Measurements from ENCODE around the gene ZBTB7C.

Gene ZBTB7C

GRCh38 chr18:48133671-48134251 is 275.4 kb downstream of the ZBTB7C start:
- no peak for DNase-seq

GRCh38 chr18:48132797-48133655 is 276.2 kb downstream of the ZBTB7C start:
- no peak for DNase-seq

- DNase-seq = no peak
These were observed 278.1 kb downstream of the ZBTB7C start for GRCh38 chr18:48131042-48131441.

GRCh38 chr18:48129621-48130082 is 279.5 kb downstream of the ZBTB7C start:
- DNase-seq = no peak

- DNase-seq = no peak
These were observed 281.6 kb downstream of the ZBTB7C start for GRCh38 chr18:48127606-48128005.

GRCh38 chr18:48126240-48126639 is 282.9 kb downstream of the ZBTB7C start:
- no peak for DNase-seq

DNA sequence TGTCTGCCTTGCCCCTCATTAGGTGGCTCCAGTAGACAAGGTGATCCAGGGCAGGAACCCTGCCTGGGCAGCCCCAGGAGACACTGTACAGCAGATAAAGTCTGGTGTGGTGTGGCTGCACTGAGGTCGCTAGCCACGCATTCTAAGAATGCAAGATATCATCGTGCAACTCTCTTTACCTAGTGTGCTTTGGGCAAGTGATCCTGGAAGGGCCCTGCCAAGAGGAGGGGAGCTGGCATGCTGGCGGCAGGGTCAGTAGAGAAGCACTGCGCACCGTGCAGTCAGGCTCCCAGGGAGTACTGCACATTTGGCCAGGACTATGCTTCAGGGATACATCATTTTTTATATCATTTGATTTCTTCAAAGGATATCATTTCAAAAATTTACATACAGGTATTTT is 283.5 kb downstream of the ZBTB7C start:
- no peak for DNase-seq

GRCh38 chr18:48124857-48125626 is 284.1 kb downstream of the ZBTB7C start:
- no peak for DNase-seq

- no peak for DNase-seq
These were observed 285.2 kb downstream of the ZBTB7C start for GRCh38 chr18:48123941-48124340.

DNA sequence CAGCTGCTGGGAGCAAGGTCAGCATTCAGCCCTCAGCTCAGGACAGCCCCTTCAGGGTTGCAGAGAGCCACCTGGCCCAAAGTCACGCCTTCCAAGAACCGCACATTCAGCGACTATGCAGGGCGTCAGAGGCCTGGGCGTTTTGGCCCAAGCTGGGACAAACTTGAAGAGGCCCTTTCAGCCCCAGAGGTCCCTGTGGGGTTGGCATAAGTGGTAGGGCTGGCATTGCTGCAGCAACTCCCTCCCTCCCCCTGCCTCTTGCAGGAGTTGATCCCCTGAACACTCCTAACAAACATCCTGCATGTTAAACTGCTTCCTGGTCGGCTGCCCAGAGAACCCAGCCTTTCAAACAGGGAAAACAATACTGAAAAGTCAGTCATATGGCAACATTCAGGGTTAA is 285.9 kb downstream of the ZBTB7C start:
- no peak for DNase-seq

DNA sequence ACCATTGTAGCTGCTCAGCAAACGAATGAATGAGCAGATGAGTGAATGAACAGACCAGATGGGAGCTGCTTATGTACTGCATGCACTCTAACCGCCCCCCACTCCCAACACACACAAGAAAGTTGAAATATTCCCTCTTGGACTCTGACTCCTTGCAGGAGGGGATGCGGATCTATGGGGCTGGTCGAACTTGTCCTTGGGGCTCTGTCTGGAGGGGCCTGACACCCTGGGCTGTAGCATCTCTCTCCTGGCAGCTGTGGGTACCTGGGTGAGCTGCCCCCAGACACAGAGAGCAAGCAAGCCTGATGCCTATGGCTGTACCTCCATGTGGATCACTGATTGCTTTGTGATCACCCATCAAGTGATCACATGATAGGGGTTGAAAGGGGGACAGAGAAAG is 286.4 kb downstream of the ZBTB7C start:
- no peak for DNase-seq

DNA sequence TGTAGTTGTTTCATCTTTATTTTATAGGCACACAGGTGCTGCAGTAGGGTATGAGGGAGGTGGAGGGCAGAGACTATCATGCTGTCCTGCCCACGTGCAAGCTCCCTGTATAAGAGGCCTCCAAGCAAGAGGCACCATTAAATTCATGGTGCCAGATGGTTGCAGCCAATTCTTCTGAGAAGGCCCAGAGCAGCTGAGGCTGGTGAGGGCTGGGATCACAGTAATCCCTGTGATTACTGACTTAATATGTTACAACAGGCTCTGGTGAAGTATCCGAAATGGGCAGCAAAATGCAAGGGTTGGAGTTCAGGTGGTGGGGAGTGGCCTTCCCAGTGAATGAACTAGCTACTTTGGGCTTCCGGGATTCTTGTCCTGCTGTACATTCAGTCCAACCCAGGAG is 286.8 kb downstream of the ZBTB7C start:
- DNase-seq = no peak

- no peak for DNase-seq
These were observed 287.4 kb downstream of the ZBTB7C start for GRCh38 chr18:48121752-48122151.

DNA sequence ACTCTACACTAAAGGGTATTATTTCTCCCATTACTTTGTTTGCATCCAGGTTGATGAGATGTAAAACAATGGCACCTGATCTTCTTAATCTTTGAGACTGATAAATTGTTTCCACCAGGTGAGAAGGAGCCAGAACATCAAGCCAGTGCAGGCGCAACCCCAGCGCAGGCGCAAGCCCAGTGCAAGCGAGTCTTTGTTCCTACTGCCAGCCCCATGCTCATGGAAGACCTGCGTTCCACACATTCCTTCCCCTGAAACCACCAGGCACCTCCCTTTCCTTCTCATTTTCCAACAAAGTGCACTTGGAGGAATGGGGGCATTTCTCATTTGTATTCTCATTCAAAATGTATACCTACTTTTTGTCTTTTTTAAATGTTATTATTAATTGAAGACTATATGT is 290.0 kb downstream of the ZBTB7C start:
- no peak for DNase-seq

GRCh38 chr18:48116873-48117630 is 292.1 kb downstream of the ZBTB7C start:
- no peak for DNase-seq

GRCh38 chr18:48116017-48116416 is 293.2 kb downstream of the ZBTB7C start:
- DNase-seq = no peak

- DNase-seq = no peak
These were observed 295.5 kb downstream of the ZBTB7C start for GRCh38 chr18:48113691-48114090.

DNA sequence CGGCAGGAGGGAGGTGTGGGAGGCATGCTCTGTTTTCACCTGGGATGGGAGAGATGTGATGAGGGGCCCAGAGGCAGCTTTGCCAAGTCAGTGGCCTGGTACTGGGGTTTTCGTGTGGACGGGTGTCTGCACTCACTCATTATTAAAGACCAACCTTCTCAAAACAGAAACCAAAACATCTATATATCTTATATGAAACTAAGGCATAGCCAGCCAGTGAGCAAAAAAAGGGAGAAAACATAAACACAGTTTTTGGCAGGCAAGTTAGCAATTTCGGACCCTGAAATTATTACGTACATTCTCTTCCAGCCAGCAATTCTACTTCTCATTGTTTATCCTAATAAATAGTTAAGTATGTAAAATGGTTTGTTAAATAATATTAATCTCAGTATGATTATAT is 297.6 kb downstream of the ZBTB7C start:
- no peak for DNase-seq

DNA sequence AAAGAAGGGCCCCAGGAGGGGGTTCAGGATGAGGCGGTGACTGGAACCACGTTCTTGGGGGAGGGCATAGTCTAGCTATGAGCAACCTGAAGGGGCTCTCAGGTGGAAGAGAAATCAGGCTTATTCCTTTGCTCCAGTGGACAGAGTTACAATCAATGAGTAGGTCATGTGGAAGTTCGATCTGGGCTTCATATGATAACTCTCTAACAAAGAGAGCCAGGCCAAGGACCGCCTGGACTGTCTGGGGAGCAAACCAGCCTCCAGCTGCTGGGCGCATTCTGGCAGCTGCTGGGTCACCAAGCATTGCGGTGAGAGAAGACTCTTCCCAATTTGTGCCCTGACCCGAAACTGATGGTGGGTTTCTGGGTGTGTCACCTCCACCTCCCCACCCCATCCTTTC is 298.4 kb downstream of the ZBTB7C start:
- DNase-seq = no peak

DNA sequence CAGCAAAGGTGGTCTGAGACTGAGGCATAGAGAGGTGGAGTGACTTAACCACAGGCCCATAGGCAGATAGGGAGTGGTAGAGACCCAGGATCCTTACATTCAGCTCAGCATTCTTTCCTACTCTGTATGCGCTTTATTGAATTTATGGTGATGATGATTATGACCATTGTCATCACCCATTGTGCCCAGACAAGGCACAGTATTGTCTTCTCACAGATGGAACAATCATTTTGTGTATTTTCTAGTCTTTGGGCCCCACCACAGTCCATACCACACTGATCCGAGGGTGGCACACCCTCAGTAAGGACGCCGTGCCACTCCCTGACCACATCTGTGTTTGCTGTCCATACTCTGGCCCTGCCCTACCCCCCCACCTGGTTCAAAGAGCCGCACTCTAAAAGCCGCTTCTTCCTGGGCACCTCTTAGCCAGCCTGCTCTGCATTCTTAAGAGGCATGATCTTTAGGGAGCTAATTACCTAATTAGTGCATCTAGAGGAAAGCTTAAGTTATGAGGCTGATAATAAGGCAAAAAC is 299.2 kb downstream of the ZBTB7C start:
- DNase-seq = no peak

- DNase-seq = no peak
These were observed 301.0 kb downstream of the ZBTB7C start for GRCh38 chr18:48108136-48108535.

DNA sequence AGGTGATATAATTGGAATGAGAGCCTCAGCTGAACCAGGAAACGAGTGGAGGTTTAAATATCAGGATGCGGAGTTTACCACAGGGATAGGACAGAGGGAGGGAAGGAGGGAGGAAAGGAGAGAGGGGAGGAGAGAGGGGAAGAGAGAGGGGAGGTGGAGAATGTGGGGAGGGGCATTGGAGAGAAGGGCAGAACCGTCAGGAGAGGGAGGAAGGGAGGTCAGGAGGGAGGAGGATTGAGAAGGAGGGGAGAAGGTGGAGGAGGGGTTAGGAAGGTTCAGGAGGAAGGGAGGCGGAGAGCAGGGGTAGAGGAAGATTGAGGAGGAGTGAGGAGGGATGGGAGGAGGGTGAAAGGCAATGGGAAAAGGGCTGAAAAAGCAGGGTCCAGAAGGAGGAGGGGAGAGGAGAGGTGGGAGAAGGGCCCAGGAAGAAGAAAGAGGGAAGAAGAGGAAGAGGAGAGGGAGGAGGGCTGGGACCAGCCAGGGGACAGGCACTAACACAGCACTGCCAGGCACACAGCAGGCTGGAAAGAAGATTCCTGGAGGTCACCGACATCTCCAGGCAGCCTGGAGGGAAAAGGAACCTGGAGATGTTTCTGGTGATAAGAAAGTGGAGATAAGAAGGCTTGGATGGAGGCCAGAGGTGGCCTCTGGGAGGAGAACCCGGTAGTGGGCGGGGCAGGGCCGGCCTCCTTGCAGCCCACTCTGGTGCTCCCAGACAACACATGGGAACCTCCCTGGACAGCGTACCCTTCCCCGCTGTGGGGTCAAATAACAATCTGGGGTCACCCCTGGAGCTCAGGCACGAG is 302.0 kb downstream of the ZBTB7C start:
- no peak for DNase-seq

All from NCI-H1694 treated with DMSO at 0.1 percent for 48 hours (cell line).